Neural cell (in vitro differentiated cells): ENCODE data around the gene PPP6C.
"Not testable (repeated sequence)": the region's sequence is repeated elsewhere in the genome, so short reads cannot be mapped to it uniquely, and the experiment has no call there.

ENCODE experiments used
- CTCF ChIP-seq: fragments of 450-650 bp; IDR thresholded peaks from 2 replicates; pipeline ENCODE4 v1.5.1; 2014; ENCODE audit warnings: antibody characterized with exemption, mild to moderate bottlenecking, moderate library complexity; ENCODE audit not compliant: poor library complexity, severe bottlenecking
- EZH2 ChIP-seq: fragments of 200-600, 300-800 bp; shearing (Covaris generic), sonication (generic); IDR thresholded peaks from 2 replicates; pipeline ENCODE4 v1.6.1; 2014; ENCODE audit warnings: antibody characterized with exemption, low read length, borderline replicate concordance, mild to moderate bottlenecking; ENCODE audit not compliant: insufficient read depth, poor library complexity, severe bottlenecking
- MXI1 ChIP-seq: fragments of 450-650 bp; conservative IDR thresholded peaks from 2 replicates; pipeline ENCODE4 v1.6.1; 2014; ENCODE audit warnings: antibody characterized with exemption, mild to moderate bottlenecking; ENCODE audit not compliant: poor library complexity, severe bottlenecking
- POLR2AphosphoS5 ChIP-seq: IDR thresholded peaks from 2 replicates; pipeline ENCODE4 v1.6.1; 2012
- REST ChIP-seq: IDR thresholded peaks from 2 replicates; pipeline ENCODE4 v1.6.1; 2012; ENCODE audit warnings: borderline replicate concordance
- SMC3 ChIP-seq: fragments of 450-650 bp; conservative IDR thresholded peaks from 2 replicates; pipeline ENCODE4 v1.6.1; 2014; ENCODE audit warnings: antibody characterized with exemption, mild to moderate bottlenecking, moderate library complexity; ENCODE audit not compliant: poor library complexity

GRCh38 chr9:125236520-125237159, 47.0 kb upstream of the PPP6C start:
- TF ChIP-seq MXI1, SMC3, REST, CTCF, POLR2AphosphoS5, EZH2: not testable (repeated sequence)
